NCI-H510A (cell line): ENCODE results near the gene ATP2B1.
"Not testable (repeated sequence)": the region's sequence is repeated elsewhere in the genome, so short reads cannot be mapped to it uniquely, and the experiment has no call there.

ENCODE experiments used
- DNase-seq: peaks from one replicate; lab custom pipeline; 2025; lab: John Stamatoyannopoulos, UW

ATP2B1 gene

DNA sequence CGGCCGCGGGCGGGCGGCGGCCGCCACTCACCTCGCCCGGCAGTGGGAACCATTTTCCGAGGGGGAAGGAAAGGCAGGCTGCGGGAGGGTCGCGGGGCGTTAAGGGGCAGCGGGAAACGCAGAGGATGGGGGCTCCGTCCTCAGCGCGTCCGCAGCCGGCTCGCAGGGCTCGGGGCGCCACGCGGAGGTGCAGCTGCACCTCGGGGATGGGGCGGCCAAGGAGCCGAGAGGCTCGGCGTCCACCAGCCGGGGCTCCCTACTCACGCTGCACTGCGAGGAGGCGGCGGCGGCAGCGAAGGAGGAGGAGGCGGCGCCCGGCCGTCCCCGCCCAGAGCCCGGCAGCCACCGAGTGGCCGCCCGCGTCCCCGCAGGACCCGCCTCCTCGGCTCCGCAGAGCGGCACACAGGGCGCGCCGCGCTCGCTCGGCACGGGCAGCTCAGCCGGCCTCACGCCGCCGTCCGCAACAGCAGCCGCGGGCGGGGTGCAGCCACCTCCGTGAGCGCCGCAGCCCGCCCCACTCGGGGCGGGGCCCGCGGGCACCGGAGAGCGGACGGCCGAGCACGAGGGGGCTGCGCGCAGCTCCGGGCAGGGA is at the start of gene ATP2B1:
Gene ATP2B1 (minus strand): TSS at position 274 of the 592 bp plus-strand sequence. CDS start 52,952 bp downstream, outside the sequence.
- DNase-seq, result peak; percentile 82

DNA sequence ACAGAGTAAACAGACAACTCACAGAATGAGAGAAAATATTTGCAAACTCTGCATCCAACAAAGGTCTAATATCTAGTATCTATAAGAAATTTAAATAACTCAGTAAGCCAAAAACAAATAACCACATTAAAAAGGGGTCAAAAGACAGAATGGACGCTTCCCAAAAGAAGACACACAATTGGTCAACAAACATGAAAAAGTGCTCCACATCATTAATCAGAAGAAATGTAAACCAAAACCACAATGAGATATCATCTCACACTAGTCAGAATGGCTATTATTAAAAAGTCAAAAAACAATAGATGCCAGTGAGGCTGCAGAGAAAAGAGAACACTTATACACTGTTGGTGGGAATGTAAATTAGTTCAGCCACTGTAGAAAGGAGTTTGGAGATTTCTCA is 49.3 kb upstream of the ATP2B1 start:
- not testable (repeated sequence) for DNase-seq

DNA sequence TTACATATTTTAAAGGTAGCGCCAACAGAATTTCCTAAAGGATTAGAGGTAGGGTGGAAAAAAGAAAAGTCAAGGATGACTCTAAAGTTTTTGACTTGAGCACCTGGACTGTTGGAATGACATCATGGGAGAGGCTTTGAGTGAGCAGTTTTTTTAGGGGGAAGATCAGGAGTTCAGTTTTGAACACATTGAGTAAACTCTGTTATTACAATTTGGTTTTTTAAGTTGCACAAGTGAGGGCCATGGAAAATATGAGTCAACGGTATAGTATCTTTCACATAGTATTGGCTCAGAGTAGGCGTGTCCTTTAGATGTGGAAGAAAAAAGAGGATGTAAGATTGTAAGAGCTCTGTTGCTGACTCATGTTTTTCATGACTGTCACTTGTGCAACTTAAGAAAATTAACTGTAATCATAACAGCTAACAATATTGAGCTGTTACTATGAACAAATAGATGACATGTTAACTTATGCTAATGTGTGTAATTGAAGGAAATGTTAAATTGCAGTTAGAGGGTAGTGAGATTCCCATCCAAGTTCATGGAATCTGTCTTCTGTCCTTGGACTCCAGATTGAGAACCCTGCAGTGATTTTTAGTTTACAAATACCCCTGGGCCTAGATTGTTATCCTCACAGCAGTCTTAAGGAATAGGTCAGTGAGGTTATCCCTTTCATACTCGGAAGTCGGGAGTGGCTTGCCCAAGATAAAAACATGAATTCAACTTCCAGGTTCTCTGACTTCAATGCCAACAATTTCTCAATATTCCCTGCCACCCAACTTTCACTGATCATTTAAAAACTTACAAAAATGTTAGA is 48.2 kb upstream of the ATP2B1 start:
- no peak for DNase-seq

DNA sequence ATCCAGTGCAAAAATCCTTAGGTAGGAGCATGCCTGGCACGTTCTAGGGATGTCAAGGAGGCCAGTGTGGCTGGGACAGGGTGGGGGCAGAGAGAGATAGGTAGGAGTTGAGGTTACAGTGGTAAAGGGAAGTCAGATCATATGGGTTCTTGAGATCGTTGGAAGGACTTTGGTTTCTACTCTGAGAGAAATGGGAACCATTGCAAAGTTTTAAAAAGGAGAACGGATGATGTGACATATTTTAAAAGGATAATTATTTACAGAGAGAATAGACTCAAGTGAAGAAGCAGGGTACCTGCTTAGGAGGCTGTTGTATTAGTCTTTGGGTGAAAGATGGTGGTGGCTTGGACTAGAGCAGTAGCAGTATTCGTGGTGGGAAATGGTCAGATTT is 47.6 kb upstream of the ATP2B1 start:
- DNase-seq, result no peak

DNA sequence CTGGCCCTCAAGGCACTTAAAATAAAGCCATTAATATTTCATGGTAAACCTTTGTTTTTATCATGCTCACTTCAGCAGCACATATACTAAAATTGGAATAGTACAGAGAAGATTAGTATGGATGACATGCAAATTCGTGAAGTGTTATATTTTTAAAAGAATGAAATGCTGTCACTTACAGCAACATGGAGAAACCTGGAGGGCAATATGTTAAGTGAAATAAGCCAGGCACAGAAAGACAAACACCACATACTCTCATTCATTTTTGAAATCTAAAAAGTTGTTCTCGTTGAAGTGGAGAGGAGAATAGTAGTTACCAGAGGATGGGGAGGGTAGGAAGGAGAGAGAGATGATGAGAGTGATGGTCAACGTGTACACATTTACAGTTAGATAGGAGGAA is 45.4 kb upstream of the ATP2B1 start:
- no peak for DNase-seq

DNA sequence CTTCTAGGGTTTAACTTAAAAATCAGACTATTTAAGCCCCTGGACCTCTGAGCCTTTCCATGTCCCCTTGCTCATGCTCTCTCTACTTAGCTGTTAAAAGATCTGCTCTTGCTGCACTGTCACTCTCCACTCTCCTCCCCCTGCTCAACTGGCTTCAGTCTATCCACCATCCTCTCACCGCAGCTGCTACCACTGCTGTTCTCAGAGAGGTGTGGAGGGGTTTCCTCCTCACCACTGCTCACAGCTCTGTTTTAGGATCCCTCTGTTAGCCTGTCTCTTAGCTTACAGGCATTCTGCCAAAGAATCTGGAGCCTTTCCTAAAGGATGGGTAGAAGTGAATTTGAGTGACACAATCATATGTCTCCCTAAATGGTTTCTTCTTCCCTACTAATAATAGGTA is 43.7 kb upstream of the ATP2B1 start:
- no peak for DNase-seq

DNA sequence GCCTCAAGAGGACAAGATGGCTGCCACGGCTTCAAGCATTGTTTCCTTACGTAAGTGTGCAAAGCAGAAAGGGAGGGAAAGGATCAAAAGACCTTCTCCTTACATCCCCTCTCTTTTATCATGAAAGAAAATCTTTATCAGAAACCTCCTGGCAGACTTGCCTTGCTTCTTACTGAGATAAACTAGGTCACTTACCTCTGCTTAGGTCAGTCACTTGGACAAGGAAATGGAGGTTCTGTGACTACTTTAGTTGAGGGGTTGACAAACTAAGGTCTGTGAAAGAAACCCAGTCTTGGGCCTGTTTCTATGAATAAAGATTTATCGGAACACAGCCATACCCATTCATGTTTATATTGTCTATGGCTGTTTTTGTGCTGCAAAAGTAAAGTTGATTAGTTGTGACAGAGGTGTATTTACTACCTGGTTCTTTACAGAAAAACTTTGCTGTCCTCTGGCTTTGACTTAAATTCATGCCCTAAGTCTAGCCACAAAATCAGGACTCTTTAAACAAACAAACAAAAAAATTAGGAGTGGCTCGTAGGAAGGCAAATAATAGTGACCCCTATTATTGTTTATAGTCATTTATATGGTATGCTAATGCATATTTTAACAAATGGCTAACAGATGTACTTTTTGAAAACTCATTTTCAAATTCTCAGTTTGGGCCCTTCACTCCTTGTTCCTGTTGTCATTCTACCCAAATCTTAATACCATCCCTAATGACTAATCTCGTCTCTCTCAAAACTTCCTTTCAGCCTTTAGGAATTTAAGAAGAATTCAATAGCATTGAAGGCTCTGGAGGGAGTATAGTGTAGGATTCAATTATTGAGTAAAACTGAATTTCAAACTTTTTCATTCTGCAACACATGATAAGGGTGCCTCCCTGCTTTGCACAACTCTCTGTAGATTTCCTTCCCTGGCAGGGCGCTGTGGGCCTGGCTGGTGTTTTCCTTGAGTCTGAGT is 42.0 kb upstream of the ATP2B1 start:
- DNase-seq, result no peak

DNA sequence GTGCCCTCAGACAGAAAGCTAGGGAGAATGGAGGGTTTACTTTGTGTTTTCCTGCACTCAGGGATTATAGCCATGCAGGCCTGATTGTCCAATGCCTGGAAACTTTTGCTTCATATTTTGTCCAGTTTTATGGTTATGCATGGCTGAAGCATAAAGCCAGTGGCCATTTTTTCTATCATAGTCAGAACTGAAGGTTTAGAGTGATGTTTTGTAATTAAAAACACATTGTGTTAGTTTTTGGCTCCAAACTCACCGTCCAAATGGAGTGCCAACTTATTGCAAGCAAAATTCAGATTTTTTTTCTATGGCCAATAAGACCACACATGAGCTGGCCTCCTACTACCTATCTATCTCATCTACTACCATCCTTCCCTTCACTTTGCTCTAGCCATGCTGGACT is 40.2 kb upstream of the ATP2B1 start:
- no peak for DNase-seq

DNA sequence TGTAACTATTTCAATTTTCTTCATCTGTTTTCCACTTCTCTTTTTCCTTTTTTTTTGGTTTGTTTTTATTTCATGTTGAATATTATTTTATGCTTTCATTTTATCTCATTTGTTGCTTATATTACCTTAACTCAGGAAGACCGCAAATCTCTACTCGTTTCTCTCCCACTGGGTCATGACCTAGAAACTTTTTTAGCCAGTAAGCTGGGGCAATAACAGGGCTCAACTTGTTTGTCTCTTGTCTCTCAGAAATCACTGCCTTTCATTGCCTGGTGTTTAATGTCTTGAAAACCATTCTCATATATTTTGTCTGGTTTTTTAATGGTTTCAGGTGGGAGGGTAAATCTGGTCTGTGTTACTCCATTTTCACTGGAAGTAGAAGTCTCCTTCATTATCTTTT is 36.6 kb upstream of the ATP2B1 start:
- DNase-seq, result no peak

DNA sequence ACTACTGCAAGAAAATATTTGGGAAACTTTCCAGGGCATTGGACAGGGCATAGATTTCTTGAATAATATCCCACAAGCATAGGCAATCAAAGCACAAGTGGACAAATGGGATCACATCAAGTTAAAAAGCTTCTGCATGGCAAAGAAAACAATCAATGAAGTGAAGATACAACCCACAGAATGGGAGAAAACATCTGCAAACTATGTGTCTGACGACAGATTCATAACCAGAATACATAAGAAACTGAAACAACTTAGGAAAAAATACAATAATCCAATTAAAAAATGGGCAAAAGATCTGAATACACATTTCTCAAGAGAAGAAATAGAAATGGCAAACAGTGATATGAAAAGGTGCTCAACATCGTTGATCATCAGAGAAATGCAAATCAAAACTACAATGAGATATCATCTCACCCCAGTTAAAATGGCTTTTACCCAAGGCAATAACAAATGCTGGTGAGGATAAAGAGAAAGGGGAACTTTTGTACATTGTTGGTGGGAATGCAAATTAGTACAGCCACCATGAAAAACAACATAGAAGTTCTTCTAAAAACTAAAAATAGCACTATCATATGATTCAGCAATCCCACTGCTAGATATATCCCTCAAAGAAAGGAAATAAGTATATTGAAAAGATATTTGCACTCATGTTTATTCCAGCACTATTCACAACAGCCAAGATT is 33.8 kb upstream of the ATP2B1 start:
- DNase-seq, result no peak

DNA sequence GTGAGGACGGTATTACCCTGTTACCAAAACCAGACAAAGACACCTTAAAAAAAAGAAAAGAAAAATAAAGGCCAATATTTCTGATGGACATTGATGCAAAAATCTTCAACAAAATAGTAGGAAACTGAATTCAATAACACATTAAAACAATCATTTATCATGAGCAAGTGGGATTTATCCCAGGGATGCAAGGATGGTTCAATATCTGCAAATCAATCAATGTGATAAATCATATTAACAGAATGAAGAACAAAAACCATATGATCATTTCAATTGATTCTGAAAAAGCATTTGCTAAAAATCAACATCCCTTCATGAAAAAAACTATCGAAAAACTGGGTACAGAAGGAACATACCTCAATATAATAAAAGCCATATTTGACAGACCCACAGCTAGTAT is 32.3 kb upstream of the ATP2B1 start:
- DNase-seq, result no peak

DNA sequence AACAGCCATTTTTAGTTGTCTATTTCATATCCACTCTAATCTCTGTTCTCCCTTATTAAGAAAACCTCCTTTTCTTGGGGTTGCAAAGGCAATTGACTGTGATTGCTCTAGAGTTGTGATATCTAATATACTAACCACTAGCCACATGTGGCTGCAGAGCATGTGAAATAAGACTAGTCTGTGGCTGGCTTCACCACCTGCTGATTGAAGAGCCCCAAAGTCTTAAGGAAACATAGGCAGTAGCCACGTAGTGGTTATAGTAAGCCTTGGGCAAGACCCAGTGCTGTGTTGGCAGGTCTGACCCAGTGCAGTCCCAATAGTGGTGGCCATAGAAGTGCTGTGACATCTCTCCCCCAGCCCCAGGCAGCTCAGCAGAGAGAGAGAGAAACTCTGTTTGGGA is 28.4 kb upstream of the ATP2B1 start:
- no peak for DNase-seq

DNA sequence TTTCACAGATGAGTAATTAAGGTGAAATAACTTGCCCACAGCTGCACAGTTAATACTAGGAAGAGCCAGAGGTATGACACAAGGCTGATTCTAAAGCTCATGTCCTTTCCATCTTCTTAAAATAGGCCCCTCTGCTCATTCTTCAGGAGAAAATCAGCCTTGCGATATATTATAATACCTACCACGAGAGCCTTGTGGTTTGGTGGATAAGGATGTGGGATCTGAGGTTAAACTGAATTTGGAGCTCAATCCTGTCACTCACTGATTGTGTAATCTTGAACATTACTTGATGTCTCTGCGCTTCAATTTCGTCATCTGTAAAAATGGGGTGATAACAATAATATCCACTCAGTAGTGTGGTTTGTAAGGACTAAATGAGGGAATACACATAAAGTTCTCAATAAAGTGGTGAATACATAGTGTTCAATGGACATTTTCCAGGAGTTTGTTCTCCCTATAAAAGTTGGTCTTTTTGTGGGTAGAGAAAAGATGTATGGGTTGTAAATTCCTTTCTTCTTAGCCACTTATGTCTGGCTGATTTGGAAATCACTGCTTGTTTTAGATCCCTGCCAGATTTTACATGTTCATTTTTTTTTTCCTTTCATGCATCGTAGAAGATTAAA is 25.1 kb upstream of the ATP2B1 start:
- no peak for DNase-seq

DNA sequence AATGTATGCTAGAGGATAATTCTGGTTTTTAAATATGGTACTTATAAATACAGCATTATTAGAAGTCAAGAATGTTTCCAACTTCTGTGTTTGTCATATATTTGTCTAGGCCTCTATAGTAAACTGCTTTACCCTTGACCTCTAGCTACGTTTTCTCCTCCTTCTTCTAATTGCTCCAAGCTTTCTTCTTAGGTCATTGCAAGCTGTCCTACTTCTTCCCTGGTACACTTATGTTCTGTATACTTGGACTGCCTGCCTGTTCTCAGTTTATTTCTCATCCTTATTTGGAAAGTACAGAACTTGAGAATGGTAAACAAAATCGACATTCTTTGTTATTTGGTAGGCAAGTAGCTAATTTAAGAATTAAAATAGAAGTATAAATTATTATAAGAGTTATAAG is 23.9 kb upstream of the ATP2B1 start:
- DNase-seq, result no peak

DNA sequence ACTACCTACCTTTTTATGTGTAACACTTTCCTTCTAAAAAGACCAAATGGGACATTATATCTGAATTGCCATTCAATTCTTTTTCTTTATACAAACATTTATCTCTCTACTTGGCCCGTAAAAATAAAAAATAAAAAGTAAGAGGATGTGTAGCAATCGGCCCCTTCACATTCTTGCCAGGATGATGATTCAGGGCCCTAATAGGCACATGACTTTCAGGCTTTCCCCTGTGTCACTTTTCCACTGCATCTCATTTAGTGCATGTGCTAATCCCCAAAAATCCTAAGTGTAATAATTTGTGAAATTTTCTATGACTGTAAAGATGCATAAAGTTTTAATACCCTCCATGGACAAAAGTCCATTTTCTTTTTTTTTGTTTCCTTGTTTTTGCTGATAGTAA is 23.0 kb upstream of the ATP2B1 start:
- no peak for DNase-seq

DNA sequence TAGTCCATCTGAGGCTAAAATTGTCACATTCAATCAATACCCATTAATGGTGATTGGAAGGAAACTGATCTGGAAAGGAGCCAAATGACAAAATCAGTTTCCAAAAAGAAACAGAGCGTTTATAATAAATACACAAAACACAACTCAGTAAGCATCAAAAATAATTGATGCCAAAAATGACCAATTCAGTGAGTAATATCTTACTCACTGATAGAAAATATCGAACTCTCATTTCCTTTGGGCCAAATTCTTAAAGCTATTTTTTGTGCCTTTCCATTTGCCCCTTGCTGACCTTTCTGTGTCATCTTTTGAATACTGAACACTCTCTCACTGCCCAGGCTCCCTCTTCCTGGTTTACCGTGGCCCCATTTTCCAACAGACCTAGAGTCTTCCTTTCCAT is 22.5 kb upstream of the ATP2B1 start:
- DNase-seq, result no peak

DNA sequence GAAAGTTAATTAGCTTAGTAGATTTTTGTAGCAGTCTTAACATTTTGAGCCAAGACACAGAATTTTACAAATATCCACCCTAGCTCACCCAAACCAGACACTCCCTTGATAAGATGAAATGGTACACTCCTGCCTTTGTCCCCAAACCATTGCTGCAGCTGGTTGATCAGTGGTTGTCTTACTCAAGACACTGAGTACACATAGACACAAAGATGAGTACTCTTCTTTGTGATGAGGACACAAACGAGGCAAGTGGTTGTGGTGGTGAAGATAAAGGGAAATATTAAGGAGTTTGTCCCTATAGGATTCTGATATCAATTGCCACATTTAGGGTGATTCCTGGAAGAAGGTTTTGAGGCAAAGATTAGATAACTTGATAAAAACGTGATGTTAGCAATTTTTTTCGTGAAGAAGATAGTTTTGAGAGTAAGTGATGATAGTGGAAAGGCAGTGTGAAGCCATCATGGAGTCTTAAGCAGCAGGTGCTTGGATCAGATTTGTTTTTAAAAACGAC is 21.4 kb upstream of the ATP2B1 start:
- DNase-seq, result no peak

DNA sequence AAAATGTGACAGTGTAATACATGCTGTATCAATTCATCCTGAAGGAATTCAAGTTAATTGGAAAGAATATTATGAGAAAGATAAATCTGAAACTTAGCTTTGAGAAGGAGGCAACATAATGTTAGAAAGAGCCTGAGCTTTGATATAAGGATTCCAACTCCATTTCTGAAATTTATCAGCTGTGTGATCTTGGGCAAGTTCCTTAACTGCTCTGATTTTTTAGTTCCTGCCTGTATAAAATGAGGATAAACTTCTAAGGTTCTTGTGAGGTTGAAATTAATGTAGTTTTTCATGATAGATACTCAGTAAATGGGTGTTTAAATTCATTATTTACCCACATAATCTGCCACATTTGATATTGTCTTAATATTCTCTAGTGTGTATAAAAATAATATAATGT is 14.6 kb upstream of the ATP2B1 start:
- no peak for DNase-seq

DNA sequence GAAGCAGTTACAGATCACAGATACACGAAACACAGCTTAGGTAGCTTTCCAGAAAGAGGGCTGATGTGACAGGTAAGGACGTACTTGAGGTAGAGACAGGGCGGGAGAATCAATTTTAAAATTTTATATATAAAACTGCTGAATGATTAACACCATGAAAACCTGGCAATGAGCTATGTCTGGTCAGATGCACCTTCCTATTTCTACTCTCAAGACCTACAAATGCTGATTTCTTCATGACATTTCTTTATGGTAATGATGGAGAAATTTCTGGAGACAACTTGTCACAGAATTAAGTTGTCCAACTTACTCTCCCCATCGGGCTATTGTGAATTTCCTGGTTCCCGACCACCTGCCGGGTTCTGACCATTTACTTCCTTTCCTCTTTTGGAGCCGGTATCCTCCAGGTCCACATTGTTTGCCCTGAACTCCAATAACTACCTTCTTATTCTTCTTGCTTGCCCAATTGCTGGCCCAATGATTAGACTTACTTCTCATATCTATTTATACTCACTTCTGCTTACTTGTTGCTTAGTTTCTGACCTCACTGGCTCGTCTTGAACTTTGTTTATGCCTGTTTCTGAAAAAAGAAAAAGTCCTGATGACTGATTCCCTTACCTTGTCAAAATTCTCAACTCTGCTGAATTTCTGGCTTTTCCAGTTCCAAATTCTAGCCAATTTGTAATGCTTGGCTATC is 12.8 kb upstream of the ATP2B1 start:
- no peak for DNase-seq

DNA sequence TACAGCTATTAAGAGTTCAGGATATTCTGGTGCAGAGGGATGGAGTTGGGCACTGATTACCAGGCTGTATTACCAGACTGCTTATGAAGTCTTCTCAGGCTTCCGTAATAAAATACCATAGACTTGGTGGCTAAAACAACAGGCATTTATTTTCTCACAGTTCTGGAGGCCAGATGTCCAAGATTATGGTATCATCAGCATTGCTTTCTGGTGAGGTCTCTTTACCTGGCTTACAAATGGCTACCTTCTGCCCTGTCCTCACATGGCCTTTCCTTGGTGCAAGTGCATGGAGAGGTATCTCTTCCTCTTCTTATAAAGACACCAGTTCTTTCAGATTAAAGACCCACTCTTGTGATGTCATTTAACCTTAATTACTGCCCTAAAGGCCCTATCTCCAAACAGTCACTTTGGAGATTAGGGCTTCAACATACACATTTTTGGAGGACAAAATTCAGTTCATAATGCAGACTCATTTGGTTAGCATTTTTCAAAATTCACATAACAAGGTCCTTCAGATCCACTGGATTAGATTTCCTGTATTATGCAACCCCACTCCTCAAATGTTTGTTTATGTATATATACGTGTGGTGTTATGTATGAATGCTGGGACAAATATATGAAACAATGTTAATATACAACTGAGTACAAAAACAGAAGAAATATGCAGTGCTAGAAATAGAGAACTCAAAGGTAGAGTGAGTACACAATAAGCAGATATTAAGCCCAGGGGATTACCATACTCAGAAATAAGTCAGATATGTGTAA is 9.3 kb upstream of the ATP2B1 start:
- no peak for DNase-seq
